Fibroblast of the aortic adventitia (primary cell): ENCODE results near the gene RDH5. TPM values are rescaled to one million over a fixed set of nuclear protein-coding genes. Genes with fewer than 3 reads are reported as not detected.

Source experiments
- DNase-seq: peaks from one replicate; pipeline ENCODE4 v3.0.0-alpha.2; 2010; ENCODE audit warnings: low read depth
- H3K4me3 ChIP-seq: 2 replicates; pipeline ENCODE4 v1.5.1; 2011; ENCODE audit warnings: low read depth, mild to moderate bottlenecking, control low read depth, low read length, moderate library complexity
- CTCF ChIP-seq: IDR thresholded peaks from 2 replicates; pipeline ENCODE4 v1.5.1; 2011; ENCODE audit warnings: mild to moderate bottlenecking, low read length, control low read depth, inconsistent platforms; ENCODE audit not compliant: insufficient read depth
- total RNA-seq: library from RNA; depleted of rRNA; stranded (reverse); fragments of >200 nt; gene quantifications from 2 replicates; pipeline ENCODE4 v1.2.3, GENCODE V29; 2012; ENCODE audit warnings: low replicate concordance

The RDH5 gene
- total RNA-seq, 1 donor, result 17.7 TPM

- peak overlapping the region; percentile 37 for H3K4me3 ChIP-seq
- peak; percentile 51 for TF ChIP-seq CTCF
- DNase-seq, result peak; percentile 66
Measured at GRCh38 chr12:55681142-55682077, 38.8 kb upstream of the RDH5 start.

GRCh38 chr12:55682087-55682796, 38.0 kb upstream of the RDH5 start:
- no peak overlapping the region for H3K4me3 ChIP-seq
- no peak for DNase-seq
- TF ChIP-seq CTCF, result no peak

GRCh38 chr12:55683676-55684075, 36.5 kb upstream of the RDH5 start:
- DNase-seq, result no peak
- TF ChIP-seq CTCF, result no peak
- H3K4me3 ChIP-seq, result no peak overlapping the region

- no peak for TF ChIP-seq CTCF
- H3K4me3 ChIP-seq, result no peak overlapping the region
- DNase-seq, result no peak
Measured at GRCh38 chr12:55684761-55685370, 35.3 kb upstream of the RDH5 start.

- TF ChIP-seq CTCF, result no peak
- DNase-seq, result no peak
- no peak overlapping the region for H3K4me3 ChIP-seq
Measured at GRCh38 chr12:55685671-55686070, 34.5 kb upstream of the RDH5 start.

GRCh38 chr12:55686366-55687010, 33.7 kb upstream of the RDH5 start:
- H3K4me3 ChIP-seq, result no peak overlapping the region
- no peak for TF ChIP-seq CTCF
- DNase-seq, result no peak
